Endodermal cell (in vitro differentiated cells): ENCODE measurements around the gene ADIPOR2. TPM values are rescaled to one million over a fixed set of nuclear protein-coding genes. Genes with fewer than 3 reads are reported as not detected.

Experiments used
- DNase-seq: peaks from one replicate; pipeline ENCODE4 v3.0.0-alpha.2; 2017
- H3K27ac ChIP-seq: 2 replicates; pipeline ENCODE4 v1.5.1; 2013; ENCODE audit warnings: mild to moderate bottlenecking, low read depth, low read length, moderate library complexity
- H3K27me3 ChIP-seq: 2 replicates; pipeline ENCODE4 v1.6.1; 2013; ENCODE audit warnings: mild to moderate bottlenecking, low read length, moderate library complexity; ENCODE audit not compliant: insufficient read depth, control insufficient read depth, poor library complexity, severe bottlenecking
- H3K36me3 ChIP-seq: 2 replicates; pipeline ENCODE4 v1.7.0; 2013; ENCODE audit warnings: mild to moderate bottlenecking, low read length, moderate library complexity; ENCODE audit not compliant: control insufficient read depth, insufficient read depth
- H3K4me1 ChIP-seq: one replicate; pipeline ENCODE4 v1.7.0; 2013; ENCODE audit warnings: low read length; ENCODE audit not compliant: control insufficient read depth, insufficient read depth
- H3K4me3 ChIP-seq: 2 replicates; pipeline ENCODE4 v1.5.1; 2013; ENCODE audit warnings: mild to moderate bottlenecking, low read length, moderate library complexity
- H3K9ac ChIP-seq: 2 replicates; pipeline ENCODE4 v1.6.1; 2013; ENCODE audit warnings: mild to moderate bottlenecking, low read length, moderate library complexity; ENCODE audit not compliant: poor library complexity, severe bottlenecking; ENCODE audit errors: extremely low read depth
- H3K9me3 ChIP-seq: 2 replicates; pipeline ENCODE4 v1.6.1; 2013; ENCODE audit warnings: mild to moderate bottlenecking, low read length, moderate library complexity; ENCODE audit not compliant: control insufficient read depth
- H3K27ac Mint-ChIP-seq: 2 replicates; pipeline ENCODE4 v1.8.0; 2020; ENCODE audit warnings: mixed read lengths
- H3K27me3 Mint-ChIP-seq: 2 replicates; pipeline ENCODE4 v1.8.0; 2021; ENCODE audit warnings: mild to moderate bottlenecking, mixed read lengths; ENCODE audit not compliant: insufficient read depth
- H3K36me3 Mint-ChIP-seq: 2 replicates; pipeline ENCODE4 v1.8.0; 2020; ENCODE audit warnings: low read depth, mixed read lengths
- H3K4me1 Mint-ChIP-seq: 2 replicates; pipeline ENCODE4 v1.8.0; 2020; ENCODE audit warnings: mixed read lengths
- H3K4me3 Mint-ChIP-seq: 2 replicates; pipeline ENCODE4 v1.8.0; 2020; ENCODE audit warnings: mild to moderate bottlenecking, moderate library complexity, mixed read lengths
- H3K9me3 Mint-ChIP-seq: 2 replicates; pipeline ENCODE4 v1.8.0; 2020; ENCODE audit warnings: mild to moderate bottlenecking, mixed read lengths
- WGBS, 2 experiments: methylation state at CpG; one replicate each; pipeline versions ENCODE4 v1.1.5 to v1.1.7; 2013; ENCODE audit warnings: missing lambda C conversion rate in 2 of 2, mixed read lengths in 1 of 2; ENCODE audit not compliant: insufficient coverage in 1 of 2, insufficient read length in 1 of 2; 5-methylcytosine and 5-hydroxymethylcytosine counted together
- total RNA-seq, 2 donors: library from RNA; stranded (reverse); fragmentation: NEBNext Ultra II Directional in 1 of 2; extraction: Animal tissue kit (Norgen Biotek cat#: 25700) in 1 of 2; gene quantifications; 2 replicates in 1 of 2; 3 replicates in 1 of 2; pipeline ENCODE4 v1.2.1, GENCODE V29; 2021
- TF ChIP-seq, protein P1 (sequence below): fragments of 200-600 bp; sonication (generic); conservative IDR thresholded peaks from 2 replicates; pipeline ENCODE4 v1.5.0; 2021; ENCODE audit warnings: antibody characterized with exemption, mild to moderate bottlenecking

ADIPOR2 gene
- total RNA-seq, 2 donors from 2014 or later, result 53.7 to 124 TPM

DNA sequence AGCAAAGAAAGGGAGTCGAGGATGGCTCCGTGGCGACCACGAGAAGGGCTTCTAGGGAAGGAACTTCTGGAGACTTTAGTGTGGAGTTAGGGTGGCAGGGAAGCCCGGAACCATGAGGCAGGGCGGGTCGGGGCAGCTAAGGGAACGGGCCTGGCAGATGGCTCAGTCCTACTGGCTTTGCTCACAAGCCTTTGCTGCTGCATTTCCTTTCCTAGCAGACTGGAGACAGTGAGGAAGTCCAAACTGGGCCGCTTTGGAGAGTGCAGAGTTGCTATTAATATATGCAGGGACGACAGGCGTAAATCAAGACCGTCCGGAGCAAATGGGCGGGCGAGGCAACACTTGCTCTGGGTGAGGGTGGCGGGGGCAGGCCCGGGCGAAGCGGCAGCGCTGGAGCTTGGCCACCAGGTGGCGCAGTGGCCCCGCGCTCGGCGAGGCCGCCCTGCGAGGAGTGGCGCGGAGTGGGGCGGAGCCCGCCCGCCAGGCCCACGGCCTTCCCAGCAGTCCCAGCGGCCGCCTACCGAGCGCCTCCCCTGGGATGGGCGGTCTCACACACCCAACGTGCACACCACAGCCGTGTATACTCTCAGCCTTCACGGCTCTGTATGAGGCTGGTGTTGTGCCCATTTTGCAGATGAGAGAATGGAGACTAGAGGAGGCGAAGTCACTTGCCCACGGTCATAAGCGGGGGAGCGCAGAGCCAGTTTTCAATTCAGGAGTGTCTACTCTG, 105.1 kb downstream of the ADIPOR2 start:
- Histone ChIP-seq H3K27ac (no peak overlapping the region), H3K27me3 (no peaks in the 10 kb centered on the region), H3K9ac (no peak overlapping the region), H3K9me3 (no peaks in the 10 kb centered on the region), H3K4me1 (peaks cover 20% of the 10 kb centered on the region), H3K36me3 (no peaks in the 10 kb centered on the region), H3K4me3 (no peak overlapping the region)
- Mint-ChIP-seq H3K27me3 (no peaks in the 10 kb centered on the region), H3K36me3 (no peaks in the 10 kb centered on the region), H3K4me3 (peak overlapping the region; percentile 35), H3K4me1 (peaks cover 53% of the 10 kb centered on the region), H3K9me3 (no peaks in the 10 kb centered on the region), H3K27ac (peak overlapping the region; percentile 56)
- WGBS, 2 experiments, result 27 to 58% methylated on average over 15 to 45 of the region's 45 CpGs
- DNase-seq, result peak; percentile 97
- TF ChIP-seq, protein P1, sequence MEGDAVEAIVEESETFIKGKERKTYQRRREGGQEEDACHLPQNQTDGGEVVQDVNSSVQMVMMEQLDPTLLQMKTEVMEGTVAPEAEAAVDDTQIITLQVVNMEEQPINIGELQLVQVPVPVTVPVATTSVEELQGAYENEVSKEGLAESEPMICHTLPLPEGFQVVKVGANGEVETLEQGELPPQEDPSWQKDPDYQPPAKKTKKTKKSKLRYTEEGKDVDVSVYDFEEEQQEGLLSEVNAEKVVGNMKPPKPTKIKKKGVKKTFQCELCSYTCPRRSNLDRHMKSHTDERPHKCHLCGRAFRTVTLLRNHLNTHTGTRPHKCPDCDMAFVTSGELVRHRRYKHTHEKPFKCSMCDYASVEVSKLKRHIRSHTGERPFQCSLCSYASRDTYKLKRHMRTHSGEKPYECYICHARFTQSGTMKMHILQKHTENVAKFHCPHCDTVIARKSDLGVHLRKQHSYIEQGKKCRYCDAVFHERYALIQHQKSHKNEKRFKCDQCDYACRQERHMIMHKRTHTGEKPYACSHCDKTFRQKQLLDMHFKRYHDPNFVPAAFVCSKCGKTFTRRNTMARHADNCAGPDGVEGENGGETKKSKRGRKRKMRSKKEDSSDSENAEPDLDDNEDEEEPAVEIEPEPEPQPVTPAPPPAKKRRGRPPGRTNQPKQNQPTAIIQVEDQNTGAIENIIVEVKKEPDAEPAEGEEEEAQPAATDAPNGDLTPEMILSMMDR, result peak; percentile 100

DNA sequence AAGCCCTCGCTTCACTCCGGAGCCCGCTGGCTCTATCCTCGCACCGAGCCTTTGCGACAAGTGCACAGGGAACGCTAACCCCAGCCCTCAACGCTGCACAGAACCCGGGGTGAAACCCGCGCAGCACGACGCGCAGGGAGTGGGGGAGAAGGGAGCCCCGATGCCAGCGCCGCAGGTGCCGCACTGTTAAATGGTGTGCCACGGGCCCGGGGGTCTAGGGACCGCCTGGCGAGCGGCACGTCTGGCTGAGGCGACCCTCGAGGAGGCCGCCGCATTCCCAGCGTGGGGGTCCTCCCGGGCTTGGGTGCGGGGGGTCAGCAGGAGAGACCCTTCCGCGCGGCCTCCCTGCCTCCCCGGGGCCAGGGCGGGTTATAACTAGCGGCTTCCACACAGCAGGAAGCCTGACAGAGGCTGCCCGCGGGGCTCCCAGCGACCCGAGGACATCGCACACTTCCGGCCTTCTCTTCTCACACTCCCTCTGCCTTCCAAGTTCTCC, 105.7 kb downstream of the ADIPOR2 start:
- Mint-ChIP-seq H3K36me3 (no peaks in the 10 kb centered on the region), H3K9me3 (no peaks in the 10 kb centered on the region), H3K4me1 (peaks cover 47% of the 10 kb centered on the region), H3K4me3 (peak overlapping the region; percentile 35), H3K27ac (no peak overlapping the region), H3K27me3 (no peaks in the 10 kb centered on the region)
- Histone ChIP-seq H3K4me3 (no peak overlapping the region), H3K4me1 (peaks cover 17% of the 10 kb centered on the region), H3K36me3 (no peaks in the 10 kb centered on the region), H3K9ac (no peak overlapping the region), H3K9me3 (no peaks in the 10 kb centered on the region), H3K27ac (no peak overlapping the region), H3K27me3 (no peaks in the 10 kb centered on the region)
- TF ChIP-seq, protein P1, result no peak
- DNase-seq, result no peak
- WGBS, 2 experiments, result 74 to 89% methylated on average over 25 to 43 of the region's 43 CpGs

DNA sequence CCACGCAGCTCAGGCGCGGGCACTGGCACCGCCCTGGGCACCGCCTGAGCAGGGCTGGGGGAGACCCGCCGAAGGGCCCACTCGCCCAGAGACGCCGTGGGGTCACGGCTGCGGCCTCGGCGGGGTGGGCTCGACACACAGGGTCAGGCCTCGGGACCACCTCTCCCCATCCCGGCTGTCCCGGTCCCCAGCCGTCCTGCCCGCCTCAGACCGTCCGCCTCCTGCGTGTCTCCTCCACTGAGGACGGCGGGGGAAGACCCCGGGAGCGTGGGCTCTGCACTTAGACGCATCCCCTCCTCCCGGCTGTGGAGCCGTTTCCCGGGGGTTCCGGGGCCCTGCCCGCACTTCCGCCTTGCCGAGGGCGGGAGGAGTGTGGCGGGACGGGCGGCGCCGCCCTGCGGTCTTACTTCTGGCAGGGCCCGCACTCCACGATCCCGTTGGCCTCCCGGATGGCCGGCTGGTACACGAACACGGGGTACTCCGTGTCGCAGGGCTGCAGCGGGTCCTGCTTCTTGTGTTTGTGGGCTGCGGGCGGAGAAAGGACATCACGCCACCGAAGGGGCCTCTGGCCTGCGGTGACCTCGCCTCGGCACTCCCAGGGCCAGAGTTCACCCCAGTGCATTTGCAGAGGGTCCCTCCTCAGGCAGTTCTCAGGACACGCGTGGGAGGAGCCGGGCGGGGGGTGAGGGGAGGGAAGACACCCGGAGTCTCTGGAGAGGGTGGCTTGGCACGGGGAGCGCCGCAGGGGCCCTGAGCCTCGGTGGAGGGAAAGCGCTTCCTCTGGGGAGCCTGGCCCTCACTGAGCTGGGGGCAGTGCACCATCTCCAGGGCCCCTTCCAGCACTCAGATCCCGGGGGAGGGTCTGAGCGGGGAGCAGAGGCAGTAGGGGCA, 106.4 kb downstream of the ADIPOR2 start:
- DNase-seq, result peak; percentile 68
- no peak overlapping the region for H3K9ac ChIP-seq
- H3K4me1 ChIP-seq, result peaks cover 17% of the 10 kb centered on the region
- no peak overlapping the region for H3K4me3 ChIP-seq
- no peaks in the 10 kb centered on the region for H3K27me3 ChIP-seq
- no peaks in the 10 kb centered on the region for H3K9me3 Mint-ChIP-seq
- WGBS, 2 experiments, result 89 to 92% methylated on average over 16 to 71 of the region's 71 CpGs
- TF ChIP-seq, protein P1, result no peak
- peaks cover 40% of the 10 kb centered on the region for H3K4me1 Mint-ChIP-seq
- H3K27ac ChIP-seq, result no peak overlapping the region
- H3K36me3 Mint-ChIP-seq, result no peaks in the 10 kb centered on the region
- peak overlapping the region; percentile 22 for H3K4me3 Mint-ChIP-seq
- H3K27ac Mint-ChIP-seq, result no peak overlapping the region
- H3K36me3 ChIP-seq, result no peaks in the 10 kb centered on the region
- H3K9me3 ChIP-seq, result no peaks in the 10 kb centered on the region
- H3K27me3 Mint-ChIP-seq, result no peaks in the 10 kb centered on the region
